ENCODE measurements around the gene ZSWIM3. TPM values are rescaled to one million over a fixed set of nuclear protein-coding genes. Genes with fewer than 3 reads are reported as not detected.
"Not testable (repeated sequence)": the region's sequence is repeated elsewhere in the genome, so short reads cannot be mapped to it uniquely, and the experiment has no call there.

The ZSWIM3 gene
- total RNA-seq (2014; rRNA removed; shearing (Covaris generic)) = 1.6 TPM in 2 replicates
- 0.95 and 1.6 TPM in 2 replicates for polyA plus RNA-seq (2014; cell fraction: nucleus; rRNA removed)

DNA sequence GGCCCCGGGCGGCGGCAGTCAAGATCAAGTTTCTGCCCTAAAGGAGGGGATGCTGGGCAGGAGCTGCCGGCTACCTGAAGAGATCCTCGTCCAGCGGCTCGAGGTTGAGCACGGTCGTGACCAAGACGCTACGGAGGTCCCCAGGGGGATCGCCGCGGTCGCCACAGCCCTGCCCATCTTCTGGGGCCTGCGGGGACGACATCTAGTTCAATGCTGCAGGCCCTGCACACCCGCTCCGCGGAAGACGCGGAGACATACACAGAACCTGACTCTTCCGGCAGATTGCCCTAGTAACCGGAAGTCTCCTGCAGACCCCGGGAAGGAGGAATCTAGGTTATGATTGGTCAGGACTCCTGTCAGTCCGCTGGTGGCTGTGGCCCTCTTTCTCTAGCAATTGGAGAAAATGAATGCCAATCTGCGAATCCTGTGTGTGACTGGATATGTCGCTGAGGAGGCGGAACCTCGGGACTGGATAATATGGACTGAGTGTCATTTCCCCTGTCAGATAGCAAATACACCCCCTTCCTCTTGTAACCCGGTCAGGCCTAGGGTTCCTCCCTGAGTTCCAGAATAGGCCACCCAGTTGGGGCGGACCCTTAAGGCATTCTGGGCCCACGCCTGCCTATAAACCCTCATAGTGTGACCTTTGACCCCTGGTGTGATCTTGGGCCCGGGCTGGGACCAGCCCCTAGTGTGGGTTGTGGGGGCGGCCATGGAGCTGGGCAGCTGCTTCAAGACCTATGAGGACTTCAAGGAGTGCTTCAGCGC lies at the start of gene ZSWIM3, which contains the start of gene ACOT8:
TSS of gene ZSWIM3 (plus strand) at position 501 of the 768 bp plus-strand sequence. CDS start at position 713, 212 bp downstream.
TSS of gene ACOT8 (minus strand) at position 279 of the 768 bp plus-strand sequence. CDS start at position 202, 77 bp downstream.
- peak; percentile 100 for DNase-seq (ENCODE audit: extremely low read depth, low read depth)

DNA sequence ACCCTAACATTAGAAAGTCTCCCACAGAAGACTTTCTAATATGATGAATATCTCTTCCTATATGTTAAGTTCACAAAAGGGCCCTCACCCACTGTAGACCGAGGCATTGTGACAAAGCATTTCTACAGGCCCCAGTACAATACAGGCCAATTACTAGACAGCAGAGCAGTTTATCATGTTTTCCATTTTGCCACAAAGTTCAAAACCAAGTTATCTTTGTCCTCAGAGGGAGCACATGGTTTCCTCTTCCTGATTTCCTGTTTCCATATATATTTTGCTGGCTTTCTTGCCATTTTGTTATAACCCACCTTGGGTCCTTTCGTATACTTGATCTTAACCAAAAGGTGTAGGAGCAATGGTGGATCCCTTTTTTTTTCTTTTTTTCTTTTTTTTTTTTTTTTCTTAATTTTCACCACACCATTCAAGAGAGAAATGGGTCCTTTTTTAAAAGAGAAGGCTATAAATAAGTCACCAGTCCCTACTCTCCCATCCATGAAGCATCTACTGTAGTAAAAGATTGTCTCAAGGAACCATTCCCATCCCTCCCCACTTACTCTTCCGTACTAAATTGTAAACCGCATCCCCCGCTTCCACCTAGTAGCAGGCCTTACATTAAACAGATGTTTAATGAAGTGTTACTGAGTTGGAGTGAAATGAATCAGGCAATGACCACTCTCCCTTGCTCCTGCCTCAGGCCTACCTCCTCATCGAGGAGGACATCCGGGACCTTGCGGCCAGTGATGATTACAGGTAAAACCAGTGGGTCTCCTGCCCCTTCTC lies 47.0 kb upstream of the ZSWIM3 start:
- no peak for DNase-seq (ENCODE audit: extremely low read depth, low read depth)

DNA sequence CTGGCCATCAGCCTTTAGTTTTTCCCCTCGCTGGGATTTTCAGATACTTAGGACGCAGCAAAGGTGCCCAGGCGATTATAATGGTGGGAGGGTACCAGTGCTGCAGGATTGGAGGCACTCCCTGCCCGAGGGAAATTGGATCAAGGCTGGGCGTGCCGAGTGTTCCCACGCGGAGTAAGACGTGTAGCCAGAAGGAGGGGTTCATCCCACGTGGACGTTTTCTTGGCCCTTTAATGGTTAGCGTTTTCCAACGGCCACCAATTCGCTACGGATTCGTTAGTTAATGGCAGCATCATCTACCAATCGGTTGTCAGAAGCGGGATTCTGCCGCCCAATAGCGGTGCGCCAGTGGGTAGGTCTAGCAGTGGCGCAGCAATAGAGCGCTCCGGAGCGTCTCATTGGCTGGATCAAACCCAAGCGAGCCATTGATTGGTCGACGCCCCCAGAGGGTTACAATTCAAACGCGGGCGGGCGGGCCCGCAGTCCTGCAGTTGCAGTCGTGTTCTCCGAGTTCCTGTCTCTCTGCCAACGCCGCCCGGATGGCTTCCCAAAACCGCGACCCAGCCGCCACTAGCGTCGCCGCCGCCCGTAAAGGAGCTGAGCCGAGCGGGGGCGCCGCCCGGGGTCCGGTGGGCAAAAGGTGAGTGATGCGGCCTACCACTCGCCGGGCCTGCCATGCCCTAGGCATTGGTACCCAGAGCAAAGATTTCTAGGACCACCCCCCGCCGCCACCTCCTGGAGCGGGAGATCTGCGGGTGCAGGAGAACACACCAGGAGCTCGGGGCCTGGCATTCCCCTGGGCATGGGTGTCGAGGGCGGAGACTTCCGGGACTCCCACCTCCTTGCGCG lies 45.0 kb upstream of the ZSWIM3 start, which contains the start of gene UBE2C:
TSS of gene UBE2C (plus strand) at position 488 of the 849 bp plus-strand sequence. CDS start at position 540, 52 bp downstream.
- DNase-seq (ENCODE audit: extremely low read depth, low read depth) = peak; percentile 99

DNA sequence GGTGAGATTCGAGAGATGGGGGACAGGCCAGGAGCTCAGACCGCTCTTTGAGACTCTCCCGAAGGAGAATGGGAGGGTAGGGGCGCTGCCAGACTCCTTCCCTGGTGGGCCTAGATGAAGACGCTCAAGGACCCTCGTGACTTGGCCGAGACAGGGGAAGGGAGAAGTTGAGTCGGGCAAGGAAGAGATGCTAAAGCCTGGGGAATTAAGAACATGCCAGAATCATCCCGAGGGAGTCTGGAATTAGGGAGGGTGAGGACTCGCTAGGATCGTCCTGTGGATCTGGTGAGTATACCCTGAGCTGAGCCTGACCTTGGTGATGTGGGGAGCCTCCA lies 44.4 kb upstream of the ZSWIM3 start:
- no peak for DNase-seq (ENCODE audit: extremely low read depth, low read depth)

DNA sequence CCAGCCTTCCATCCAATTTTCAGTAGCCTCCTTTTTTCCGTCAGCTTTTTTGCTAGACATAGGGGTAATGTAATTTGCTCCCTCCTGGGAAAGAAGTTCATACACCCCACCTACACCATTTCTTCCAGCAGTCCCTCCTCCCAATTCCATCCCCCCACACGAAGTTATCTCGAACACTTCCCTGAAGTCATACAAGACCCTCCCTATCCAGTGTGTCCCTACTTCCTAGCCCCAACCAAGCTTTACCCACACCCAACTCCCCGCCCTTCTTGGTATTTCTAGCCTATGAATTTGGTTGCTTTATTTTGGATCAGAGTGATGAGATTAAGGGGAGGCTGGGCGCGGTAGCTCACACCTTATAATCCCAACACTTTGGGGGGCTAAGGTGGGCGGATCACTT lies 43.9 kb upstream of the ZSWIM3 start:
- DNase-seq (ENCODE audit: extremely low read depth, low read depth) = no peak

DNA sequence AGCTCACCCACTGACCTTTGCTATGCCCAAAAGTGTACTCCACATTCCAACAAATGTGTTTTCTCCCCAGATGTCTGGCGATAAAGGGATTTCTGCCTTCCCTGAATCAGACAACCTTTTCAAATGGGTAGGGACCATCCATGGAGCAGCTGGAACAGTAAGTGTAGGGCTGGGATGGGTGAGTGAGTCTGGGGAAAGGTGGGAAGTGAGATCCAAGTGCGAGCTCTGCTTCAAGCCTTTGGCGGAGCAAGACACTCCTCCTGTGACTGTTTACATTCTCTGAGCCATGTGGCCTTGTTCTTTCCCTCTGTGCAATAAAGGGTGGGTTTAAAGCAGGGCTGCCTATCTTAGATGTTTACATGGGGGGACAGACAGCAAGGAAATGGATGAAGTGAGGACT lies 43.1 kb upstream of the ZSWIM3 start:
- DNase-seq (ENCODE audit: extremely low read depth, low read depth) = no peak

DNA sequence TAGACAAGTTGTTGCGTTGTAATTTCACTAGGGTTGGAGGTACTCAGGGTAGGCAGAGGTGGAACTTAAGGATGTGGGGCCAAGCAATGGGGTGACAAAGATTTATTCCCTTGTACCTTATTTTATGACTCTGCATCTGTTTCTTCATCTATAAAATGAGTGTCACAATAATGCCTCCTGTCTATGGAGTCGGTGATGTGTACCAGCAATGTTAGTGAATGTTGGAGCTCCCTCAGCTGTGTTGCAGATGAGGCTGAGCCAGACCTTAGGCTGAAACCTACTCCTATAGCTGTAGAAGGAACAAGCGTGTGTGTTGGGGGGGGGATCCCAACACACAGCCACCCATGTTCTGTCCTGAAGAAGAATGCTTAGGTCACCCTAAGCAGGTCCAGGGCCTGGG lies 40.5 kb upstream of the ZSWIM3 start:
- DNase-seq (ENCODE audit: extremely low read depth, low read depth) = no peak

DNA sequence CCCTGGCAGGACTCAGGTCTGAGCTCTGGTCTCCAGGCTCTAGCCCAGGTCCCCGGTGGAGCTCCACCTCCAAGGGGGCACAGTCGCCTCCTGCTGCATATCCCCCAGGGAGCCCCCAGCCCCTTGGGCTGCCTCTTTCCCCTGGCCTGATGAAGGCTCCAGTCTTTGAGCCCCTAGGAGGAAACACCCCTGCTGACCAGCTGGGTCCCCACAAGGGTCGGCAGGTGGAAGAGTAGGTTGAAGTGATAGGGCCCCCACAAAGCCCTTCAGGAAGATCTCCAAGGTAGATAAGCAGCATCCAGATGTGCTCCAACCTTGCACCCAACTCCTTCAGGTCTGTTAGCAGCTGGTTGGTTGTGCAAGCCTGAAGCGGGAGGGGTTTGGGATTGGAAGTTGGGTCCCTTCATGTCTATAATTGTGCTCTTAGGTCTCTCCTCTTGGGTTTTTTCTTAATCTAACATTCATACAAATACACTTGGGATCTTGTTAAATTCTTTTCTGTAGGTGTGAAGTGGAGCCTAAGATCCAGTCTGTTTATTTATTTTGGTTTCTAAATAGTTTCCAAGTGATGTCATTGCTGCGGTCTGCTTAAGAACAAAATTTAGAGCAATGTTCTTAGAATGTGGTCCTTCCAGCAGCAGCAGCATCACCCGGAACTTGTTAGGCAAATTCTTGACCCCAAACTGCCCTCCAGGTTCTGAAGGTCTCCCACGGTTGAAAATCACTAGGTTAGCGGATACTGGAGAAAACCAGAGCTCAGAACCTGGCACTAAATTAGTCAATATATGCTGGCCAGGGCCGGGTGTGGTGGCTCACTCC lies 39.8 kb upstream of the ZSWIM3 start:
- DNase-seq (ENCODE audit: extremely low read depth, low read depth) = peak; percentile 48

DNA sequence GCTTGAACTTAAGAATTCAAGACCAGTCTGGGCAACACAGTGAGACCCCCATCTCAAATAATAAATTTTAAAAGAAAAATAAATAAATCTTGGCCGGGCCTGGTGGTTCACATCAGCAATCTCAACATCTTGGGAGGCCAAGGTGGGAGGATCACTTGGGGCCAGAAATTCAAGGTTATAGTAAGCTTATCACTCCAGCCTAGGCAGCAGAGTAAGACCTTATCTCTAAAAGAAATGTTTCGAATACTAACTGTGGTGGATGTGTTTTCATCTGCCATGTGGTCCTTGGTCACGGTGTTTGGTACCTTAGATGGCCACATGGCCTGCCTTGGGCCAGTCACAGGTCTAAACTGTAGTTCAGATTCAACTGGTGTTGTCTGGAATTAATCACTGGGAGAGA lies 39.2 kb upstream of the ZSWIM3 start:
- DNase-seq (ENCODE audit: extremely low read depth, low read depth) = no peak

DNA sequence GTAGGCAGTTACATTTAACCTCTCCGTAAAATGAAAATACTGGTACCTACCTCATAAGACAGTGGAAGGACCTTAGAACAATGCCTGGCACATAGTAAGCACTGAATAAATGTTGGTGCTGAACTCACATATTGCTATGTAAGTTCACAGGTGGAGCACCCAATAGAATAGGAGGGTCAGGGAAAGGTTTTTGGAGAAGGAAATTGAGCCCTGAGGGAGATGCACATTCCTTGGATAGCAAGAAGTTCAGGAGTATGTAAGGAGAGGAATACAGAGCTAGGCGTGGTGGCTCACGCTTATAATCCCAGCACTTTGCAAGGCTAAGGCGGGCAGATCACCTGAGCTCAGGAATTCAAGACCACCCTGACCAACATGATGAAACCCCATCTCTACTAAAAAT lies 37.9 kb upstream of the ZSWIM3 start:
- no peak for DNase-seq (ENCODE audit: extremely low read depth, low read depth)

DNA sequence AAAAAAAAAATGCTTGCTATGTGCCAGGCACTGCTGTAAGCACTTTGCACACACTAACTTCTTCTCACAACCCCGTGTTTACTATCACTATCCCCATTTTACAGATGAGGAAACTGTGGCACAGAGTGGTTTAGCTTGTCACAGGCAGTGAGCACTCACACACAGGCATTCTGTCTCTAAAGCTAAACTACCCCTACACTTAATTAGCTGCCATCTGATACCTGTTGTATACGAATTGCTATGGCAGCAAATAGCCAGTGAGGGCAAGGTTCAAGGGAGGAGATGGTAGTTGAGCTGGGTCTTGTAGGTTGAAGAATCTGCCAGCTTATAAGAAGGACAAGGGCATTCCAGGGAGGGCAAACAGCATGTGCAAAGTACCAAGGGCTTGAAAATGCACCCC lies 35.5 kb upstream of the ZSWIM3 start:
- DNase-seq (ENCODE audit: extremely low read depth, low read depth) = no peak

DNA sequence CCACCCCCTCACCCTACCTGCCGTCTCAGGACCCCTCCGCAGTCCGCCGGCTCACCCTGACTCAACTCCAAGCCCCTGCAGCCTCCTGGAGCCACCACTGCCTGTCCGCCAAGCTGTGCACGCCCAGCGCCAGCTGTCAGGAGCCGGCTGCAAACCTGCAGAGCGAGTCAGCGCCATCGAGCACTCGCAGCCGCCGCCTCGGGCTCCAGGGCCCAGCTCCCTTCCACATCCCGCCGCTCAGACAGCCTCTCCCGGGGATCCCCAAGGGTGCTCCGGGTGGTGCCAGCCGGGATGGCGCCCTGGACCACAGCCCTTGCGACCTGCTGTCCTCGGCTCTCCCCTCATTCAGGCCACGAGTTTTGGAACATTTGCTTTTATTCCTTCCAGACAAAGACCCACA lies 34.6 kb upstream of the ZSWIM3 start:
- DNase-seq (ENCODE audit: extremely low read depth, low read depth) = no peak

DNA sequence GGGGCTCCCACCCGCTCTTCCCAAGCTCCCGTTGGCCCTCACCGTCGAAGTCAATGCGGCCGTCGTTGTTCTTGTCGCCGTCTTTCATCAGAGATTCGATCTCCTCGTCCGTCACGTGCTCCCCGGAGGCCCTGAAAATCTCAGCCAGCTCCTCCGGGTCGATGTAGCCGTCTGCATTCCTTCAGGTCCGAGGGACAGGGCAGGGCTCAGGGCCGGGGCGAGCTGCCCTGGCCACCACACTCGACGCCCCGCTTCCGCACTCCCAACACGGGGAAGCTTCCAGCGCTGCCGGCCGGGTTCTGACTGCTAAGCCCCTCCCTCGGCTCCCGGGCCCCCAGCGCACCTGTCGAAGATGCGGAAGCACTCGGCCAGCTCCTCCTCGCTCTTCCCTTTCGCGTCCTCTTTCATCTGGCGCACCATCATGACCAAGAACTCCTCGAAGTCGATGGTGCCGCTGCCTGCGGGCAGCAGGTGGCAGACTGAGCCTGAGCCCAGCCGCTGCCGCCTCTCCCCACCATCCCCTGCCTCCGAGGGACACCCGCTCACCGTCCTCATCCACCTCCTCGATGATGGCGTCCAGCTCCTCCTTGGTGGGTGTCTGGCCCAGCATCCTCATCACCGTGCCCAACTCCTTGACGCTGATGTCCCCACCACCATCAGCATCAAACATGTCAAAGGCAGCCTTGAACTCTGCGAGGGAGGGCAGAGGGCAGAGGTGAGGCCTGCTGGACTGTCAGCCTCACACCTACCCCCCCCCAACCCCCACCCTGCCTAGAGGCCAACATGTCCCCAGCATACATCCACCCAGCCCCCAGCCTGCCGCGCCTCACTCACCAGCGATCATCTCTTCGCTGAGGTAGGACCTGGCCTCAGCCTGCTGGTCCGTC lies 33.2 kb upstream of the ZSWIM3 start:
- no peak for DNase-seq (ENCODE audit: extremely low read depth, low read depth)

DNA sequence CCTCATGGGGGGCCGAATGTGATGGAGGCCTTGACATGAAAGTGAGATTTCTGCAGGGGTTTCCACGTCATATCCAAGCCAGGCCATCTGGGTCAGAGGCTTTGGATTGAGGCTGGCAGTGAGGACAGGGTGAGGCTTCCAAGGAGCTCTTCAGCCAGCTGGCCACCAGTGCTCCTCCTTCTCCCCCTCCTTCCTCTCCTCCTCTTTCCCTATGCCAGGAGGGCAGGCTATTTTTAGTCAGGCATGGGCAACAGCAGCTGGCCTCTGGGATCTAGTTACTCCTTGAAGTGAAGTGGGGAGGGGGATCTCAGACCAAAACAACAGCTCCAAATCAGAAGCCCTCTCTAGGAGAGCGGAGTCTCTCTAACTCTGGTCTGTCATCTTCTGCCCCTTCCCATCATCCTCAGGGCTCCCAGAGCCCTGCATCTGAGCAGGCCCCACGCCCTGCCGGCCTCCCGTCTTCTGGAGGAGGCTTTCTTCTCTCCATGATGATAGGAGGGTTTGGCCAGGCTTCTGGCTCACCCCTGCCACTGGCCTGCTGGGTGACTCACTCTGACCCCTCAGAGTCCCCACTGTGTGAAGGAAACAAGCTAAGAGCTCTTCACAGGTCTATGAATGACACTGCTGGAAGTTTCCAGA lies 30.9 kb upstream of the ZSWIM3 start:
- no peak for DNase-seq (ENCODE audit: extremely low read depth, low read depth)

DNA sequence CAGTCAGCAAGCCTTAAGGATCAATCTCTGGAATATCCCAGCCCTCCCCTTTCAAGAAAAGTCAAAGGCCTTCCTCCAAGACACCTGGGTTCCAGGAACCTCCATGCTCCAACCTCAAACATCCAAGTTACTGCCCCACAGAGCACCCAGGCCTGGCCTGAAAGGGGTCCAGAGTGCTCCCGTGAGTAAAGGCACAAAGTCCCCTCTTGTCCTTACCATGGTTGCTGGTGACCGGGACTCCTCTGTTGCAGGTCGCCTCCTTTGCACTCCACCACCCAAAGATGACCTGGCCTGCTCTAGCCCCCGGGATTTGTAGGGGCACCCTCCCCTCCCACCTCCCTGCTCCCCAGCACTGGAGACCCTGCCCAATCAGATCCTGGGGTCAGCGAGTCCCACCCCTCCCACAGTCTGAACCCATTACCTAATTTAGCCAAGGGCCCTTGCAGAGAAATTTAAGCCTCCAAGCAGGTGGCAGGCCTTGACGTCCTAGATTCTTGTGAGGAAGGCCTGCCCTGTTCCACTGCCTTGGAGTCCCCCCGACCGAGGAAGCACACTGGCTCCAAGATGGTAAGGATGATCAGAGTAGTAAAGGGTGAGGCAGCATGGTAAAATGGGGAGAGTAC lies 30.3 kb upstream of the ZSWIM3 start, which contains the start of gene TNNC2:
TSS of gene TNNC2 (minus strand) at position 283 of the 623 bp plus-strand sequence. CDS start at position 219, 64 bp downstream.
- no peak for DNase-seq (ENCODE audit: extremely low read depth, low read depth)

DNA sequence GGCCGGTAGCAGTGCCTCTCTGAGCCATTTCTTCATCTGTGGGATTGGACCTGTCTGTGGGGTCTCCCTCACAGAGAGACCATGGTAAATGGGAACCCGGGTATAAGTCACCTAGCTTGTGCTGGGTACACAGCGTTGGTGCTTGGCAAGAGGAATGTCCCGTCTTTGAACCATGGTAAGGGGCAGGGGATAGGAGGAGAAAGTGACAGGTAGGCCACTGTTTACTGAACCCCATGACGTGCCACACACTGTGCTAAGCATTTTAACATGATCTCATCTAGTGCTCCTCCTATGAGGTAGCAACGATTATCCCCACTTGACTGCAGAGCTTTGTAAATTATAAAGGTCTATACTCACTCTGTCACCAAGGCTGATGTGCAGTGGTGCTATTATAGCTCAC lies 29.7 kb upstream of the ZSWIM3 start:
- no peak for DNase-seq (ENCODE audit: extremely low read depth, low read depth)

DNA sequence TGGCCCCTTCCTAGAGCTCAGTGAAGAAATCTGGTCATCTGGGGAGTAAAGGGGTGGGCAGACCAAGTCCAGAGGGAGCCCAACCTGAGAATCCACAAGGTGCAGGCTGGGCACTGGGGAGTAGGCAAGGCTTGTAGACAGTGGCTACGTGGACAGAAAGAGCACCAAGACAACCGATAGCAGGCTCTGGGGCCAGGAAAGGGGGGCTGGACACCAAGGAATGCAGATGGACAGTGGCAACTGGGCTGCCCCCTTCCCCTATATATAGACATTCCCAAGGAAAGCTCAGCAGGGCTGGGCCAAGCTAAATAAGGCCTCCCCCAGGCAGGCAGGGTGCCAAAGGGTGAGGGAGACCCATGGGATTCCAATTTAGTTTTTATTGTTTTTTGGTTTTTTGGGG lies 28.8 kb upstream of the ZSWIM3 start:
- no peak for DNase-seq (ENCODE audit: extremely low read depth, low read depth)

DNA sequence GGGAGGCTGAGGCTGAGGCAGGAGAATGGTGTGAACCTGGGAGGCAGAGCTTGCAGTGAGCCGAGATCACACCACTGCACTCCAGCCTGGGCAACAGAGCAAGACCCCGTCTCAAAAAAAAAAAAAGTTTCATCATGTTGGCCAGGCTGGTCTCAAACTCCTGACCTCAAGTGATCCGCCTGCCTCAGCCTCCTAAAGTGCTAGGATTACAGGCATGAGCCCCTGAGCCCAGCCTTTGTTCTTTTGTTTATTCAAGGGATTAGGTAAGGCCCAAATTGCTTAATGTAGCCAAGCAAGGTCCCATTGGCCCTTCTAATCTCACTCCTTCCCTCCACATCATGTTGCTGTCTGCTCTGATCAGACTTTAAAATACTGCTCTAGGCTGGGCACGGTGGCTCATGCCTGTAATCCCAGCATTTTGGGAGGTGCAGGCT lies 27.7 kb upstream of the ZSWIM3 start:
- not testable (repeated sequence) for DNase-seq (ENCODE audit: extremely low read depth, low read depth)

All from NCI-H460 (cell line).